Measurements from ENCODE around the gene PTPRE. TPM values are rescaled to one million over a fixed set of nuclear protein-coding genes. Genes with fewer than 3 reads are reported as not detected.

Gene PTPRE
- total and polyA plus RNA-seq, 4 donors: 1.5 to 12.5 (median 3.7) TPM

- peaks cover 0 to 3% (median 1%) of the 10 kb centered on the region in 4 donors for H3K36me3 ChIP-seq (ENCODE audit: control insufficient read depth in 4 of 4, insufficient read depth in 3 of 4, low read depth in 1 of 4, low read length in 3 of 4)
- H3K27me3 ChIP-seq (ENCODE audit: control insufficient read depth in 4 of 4, insufficient read depth in 4 of 4, low read length in 3 of 4): peaks cover 0 to 3% (median under 1%) of the 10 kb centered on the region in 4 donors
- TF ChIP-seq YY1 (IDR thresholded peaks at IDR 0.05): no peak
- no peak for TF ChIP-seq JUND (IDR thresholded peaks at IDR 0.05)
- TF ChIP-seq FOXA1 (IDR thresholded peaks at IDR 0.05): no peak
- TF ChIP-seq REST (IDR thresholded peaks at IDR 0.05): no peak
- no peak for TF ChIP-seq RXRA (IDR thresholded peaks at IDR 0.05)
- TF ChIP-seq NR2F2 (IDR thresholded peaks at IDR 0.05): no peak
- TF ChIP-seq HNF4G (IDR thresholded peaks at IDR 0.05): no peak
- no peak for TF ChIP-seq TAF1 (conservative IDR thresholded peaks at IDR 0.05)
- no peak for TF ChIP-seq ZBTB33 (IDR thresholded peaks at IDR 0.05)
- TF ChIP-seq ATF3 (IDR thresholded peaks at IDR 0.05): no peak
- no peak overlapping the region for H3K4me3 ChIP-seq (ENCODE audit: low read depth in 1 of 3, low read length in 3 of 3)
- H3K9ac ChIP-seq (ENCODE audit: low read depth in 1 of 2, low read length in 2 of 2): no peak overlapping the region
- no peak overlapping the region for H3K27ac ChIP-seq (ENCODE audit: low read depth in 1 of 2, low read length in 2 of 2)
- no peak for DNase-seq (ENCODE audit: low spot score)
- no peaks in the 10 kb centered on the region for H3K9me3 ChIP-seq (ENCODE audit: control insufficient read depth in 4 of 4, low read length in 3 of 4)
- peaks cover 0 to 7% (median 1%) of the 10 kb centered on the region in 4 donors for H3K4me1 ChIP-seq (ENCODE audit: control insufficient read depth in 4 of 4, insufficient read depth in 4 of 4, low read length in 3 of 4)
- 45% methylated on average over 1 of the region's 1 CpG for WGBS
Measured at GRCh38 chr10:128059982-128060293, 153.0 kb downstream of the PTPRE start.

GRCh38 chr10:128060341-128061250 lies 153.7 kb downstream of the PTPRE start:
- Histone ChIP-seq H3K4me3 (ENCODE audit: low read depth in 1 of 3, low read length in 3 of 3) (no peak overlapping the region), H3K9me3 (ENCODE audit: control insufficient read depth in 4 of 4, low read length in 3 of 4) (no peaks in the 10 kb centered on the region), H3K4me1 (ENCODE audit: control insufficient read depth in 4 of 4, insufficient read depth in 4 of 4, low read length in 3 of 4) (peaks cover 0 to 7% (median 1%) of the 10 kb centered on the region in 4 donors), H3K9ac (ENCODE audit: low read depth in 1 of 2, low read length in 2 of 2) (no peak overlapping the region), H3K27ac (ENCODE audit: low read depth in 1 of 2, low read length in 2 of 2) (no peak overlapping the region), H3K36me3 (ENCODE audit: control insufficient read depth in 4 of 4, insufficient read depth in 3 of 4, low read depth in 1 of 4, low read length in 3 of 4) (peaks cover 0 to 3% (median 1%) of the 10 kb centered on the region in 4 donors), H3K27me3 (ENCODE audit: control insufficient read depth in 4 of 4, insufficient read depth in 4 of 4, low read length in 3 of 4) (peaks cover 0 to 3% (median under 1%) of the 10 kb centered on the region in 4 donors)
- no peak for DNase-seq (ENCODE audit: low spot score)
- 95% methylated on average over 9 of the region's 9 CpGs for WGBS
- TF ChIP-seq RXRA (IDR thresholded peaks at IDR 0.05) (no peak), SP1 (IDR thresholded peaks at IDR 0.05) (no peak), HNF4A (conservative IDR thresholded peaks at IDR 0.05) (no peak), EGR1 (IDR thresholded peaks at IDR 0.05; ENCODE audit: low read depth in 2 of 2) (no peak), RAD21 (IDR thresholded peaks at IDR 0.05) (no peak), REST (IDR thresholded peaks at IDR 0.05) (no peak), NR2F2 (IDR thresholded peaks at IDR 0.05) (no peak), TAF1 (conservative IDR thresholded peaks at IDR 0.05) (no peak), ATF3 (IDR thresholded peaks at IDR 0.05) (no peak), YY1 (IDR thresholded peaks at IDR 0.05) (no peak), HNF4G (IDR thresholded peaks at IDR 0.05) (no peak), FOXA1 (IDR thresholded peaks at IDR 0.05) (no peak), ZBTB33 (IDR thresholded peaks at IDR 0.05) (no peak), JUND (IDR thresholded peaks at IDR 0.05) (no peak), CTCF (IDR thresholded peaks at IDR 0.05; ENCODE audit: low read depth, low read length, missing input control) (no peak)

Data from liver (tissue), 9 donors.